Measurements from ENCODE around the gene MLST8.

MLST8 gene

GRCh38 chr16:2167068-2167638 lies 38.1 kb upstream of the MLST8 start:
- no peak for TF ChIP-seq CTCF (IDR thresholded peaks at IDR 0.05; ENCODE audit: control insufficient read depth, extremely low read depth, insufficient read depth)
- DNase-seq (ENCODE audit: low read depth), result no peak
- no peak overlapping the region for H3K4me3 ChIP-seq (ENCODE audit: low read depth, low read length)

GRCh38 chr16:2170080-2170479 lies 35.2 kb upstream of the MLST8 start:
- DNase-seq (ENCODE audit: low read depth), result no peak
- no peak overlapping the region for H3K4me3 ChIP-seq (ENCODE audit: low read depth, low read length)
- TF ChIP-seq CTCF (IDR thresholded peaks at IDR 0.05; ENCODE audit: control insufficient read depth, extremely low read depth, insufficient read depth), result no peak

- no peak overlapping the region for H3K4me3 ChIP-seq (ENCODE audit: low read depth, low read length)
- DNase-seq (ENCODE audit: low read depth), result no peak
- TF ChIP-seq CTCF (IDR thresholded peaks at IDR 0.05; ENCODE audit: control insufficient read depth, extremely low read depth, insufficient read depth), result no peak
These were observed 34.4 kb upstream of the MLST8 start for GRCh38 chr16:2170587-2171435.

- no peak for DNase-seq (ENCODE audit: low read depth)
- H3K4me3 ChIP-seq (ENCODE audit: low read depth, low read length), result no peak overlapping the region
- no peak for TF ChIP-seq CTCF (IDR thresholded peaks at IDR 0.05; ENCODE audit: control insufficient read depth, extremely low read depth, insufficient read depth)
These were observed 33.6 kb upstream of the MLST8 start for GRCh38 chr16:2171601-2172178.

- no peak for TF ChIP-seq CTCF (IDR thresholded peaks at IDR 0.05; ENCODE audit: control insufficient read depth, extremely low read depth, insufficient read depth)
- no peak overlapping the region for H3K4me3 ChIP-seq (ENCODE audit: low read depth, low read length)
- DNase-seq (ENCODE audit: low read depth), result no peak
These were observed 32.4 kb upstream of the MLST8 start for GRCh38 chr16:2172688-2173335.

GRCh38 chr16:2173366-2173765 lies 31.9 kb upstream of the MLST8 start:
- no peak overlapping the region for H3K4me3 ChIP-seq (ENCODE audit: low read depth, low read length)
- no peak for DNase-seq (ENCODE audit: low read depth)
- TF ChIP-seq CTCF (IDR thresholded peaks at IDR 0.05; ENCODE audit: control insufficient read depth, extremely low read depth, insufficient read depth), result no peak
